ENCODE data around the gene HMCES.
A peak's percentile ranks its signal among the peaks of the same experiment; 100 is the strongest.
"Not testable (repeated sequence)": the region's sequence is repeated elsewhere in the genome, so short reads cannot be mapped to it uniquely, and the experiment has no call there.

HMCES gene

DNA sequence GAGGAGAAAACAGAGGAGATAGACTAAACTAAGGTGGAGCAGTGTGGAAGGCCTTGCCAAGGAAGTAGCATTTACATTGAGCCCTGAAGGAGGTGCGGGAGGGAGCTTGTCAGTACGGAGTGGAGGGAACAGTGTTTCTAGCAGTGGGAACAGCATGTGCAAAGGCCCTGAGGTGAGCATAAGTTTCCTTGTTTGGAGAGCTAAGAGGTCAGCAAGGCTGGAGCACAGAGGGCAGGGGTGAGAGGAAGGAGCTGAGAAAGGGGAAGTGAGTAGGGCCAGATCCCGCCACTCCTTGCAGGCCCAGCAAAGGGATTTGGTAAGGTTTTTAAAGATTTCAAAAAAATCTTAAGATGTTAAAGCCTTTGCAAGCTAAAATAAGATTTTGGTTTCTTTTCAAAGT, 70.1 kb downstream of the HMCES start:
- no peak overlapping the region for H3K4me3 ChIP-seq (ENCODE audit: low read depth, low read length)
- no peaks in the 10 kb centered on the region for H3K36me3 ChIP-seq
- H3K27ac ChIP-seq, result no peak overlapping the region
- no peaks in the 10 kb centered on the region for H3K9me3 ChIP-seq (ENCODE audit: severe bottlenecking)
- TF ChIP-seq, protein P1, sequence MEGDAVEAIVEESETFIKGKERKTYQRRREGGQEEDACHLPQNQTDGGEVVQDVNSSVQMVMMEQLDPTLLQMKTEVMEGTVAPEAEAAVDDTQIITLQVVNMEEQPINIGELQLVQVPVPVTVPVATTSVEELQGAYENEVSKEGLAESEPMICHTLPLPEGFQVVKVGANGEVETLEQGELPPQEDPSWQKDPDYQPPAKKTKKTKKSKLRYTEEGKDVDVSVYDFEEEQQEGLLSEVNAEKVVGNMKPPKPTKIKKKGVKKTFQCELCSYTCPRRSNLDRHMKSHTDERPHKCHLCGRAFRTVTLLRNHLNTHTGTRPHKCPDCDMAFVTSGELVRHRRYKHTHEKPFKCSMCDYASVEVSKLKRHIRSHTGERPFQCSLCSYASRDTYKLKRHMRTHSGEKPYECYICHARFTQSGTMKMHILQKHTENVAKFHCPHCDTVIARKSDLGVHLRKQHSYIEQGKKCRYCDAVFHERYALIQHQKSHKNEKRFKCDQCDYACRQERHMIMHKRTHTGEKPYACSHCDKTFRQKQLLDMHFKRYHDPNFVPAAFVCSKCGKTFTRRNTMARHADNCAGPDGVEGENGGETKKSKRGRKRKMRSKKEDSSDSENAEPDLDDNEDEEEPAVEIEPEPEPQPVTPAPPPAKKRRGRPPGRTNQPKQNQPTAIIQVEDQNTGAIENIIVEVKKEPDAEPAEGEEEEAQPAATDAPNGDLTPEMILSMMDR (IDR thresholded peaks at IDR 0.05; ENCODE audit: low read depth, low read length), result no peak
- DNase-seq, result no peak
- H3K27me3 ChIP-seq (ENCODE audit: insufficient read depth, low read depth, severe bottlenecking), result no peaks in the 10 kb centered on the region

DNA sequence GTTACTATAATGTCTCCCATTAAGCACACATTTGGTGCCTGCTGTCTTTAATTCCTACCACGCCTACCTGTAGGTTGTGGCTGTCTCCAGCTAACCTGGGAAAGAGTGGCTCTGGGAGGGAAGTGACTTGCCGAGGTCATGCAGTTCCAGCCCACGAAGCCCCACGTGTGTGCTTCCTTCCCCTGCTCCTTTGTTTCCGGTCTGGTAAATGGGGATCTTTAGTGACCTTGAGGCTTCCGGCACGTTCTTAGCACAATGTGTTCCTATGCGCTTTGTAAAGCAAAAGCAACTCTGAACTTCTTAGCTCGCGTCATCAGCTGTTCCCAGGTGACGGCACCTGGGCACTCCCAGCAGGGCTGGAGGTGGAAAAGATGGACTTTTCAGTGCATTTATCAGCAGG, 70.5 kb downstream of the HMCES start:
- not testable (repeated sequence) for H3K9me3 ChIP-seq (ENCODE audit: severe bottlenecking); H3K27ac ChIP-seq; H3K4me3 ChIP-seq (ENCODE audit: low read depth, low read length); H3K36me3 ChIP-seq; DNase-seq; H3K27me3 ChIP-seq (ENCODE audit: insufficient read depth, low read depth, severe bottlenecking)

DNA sequence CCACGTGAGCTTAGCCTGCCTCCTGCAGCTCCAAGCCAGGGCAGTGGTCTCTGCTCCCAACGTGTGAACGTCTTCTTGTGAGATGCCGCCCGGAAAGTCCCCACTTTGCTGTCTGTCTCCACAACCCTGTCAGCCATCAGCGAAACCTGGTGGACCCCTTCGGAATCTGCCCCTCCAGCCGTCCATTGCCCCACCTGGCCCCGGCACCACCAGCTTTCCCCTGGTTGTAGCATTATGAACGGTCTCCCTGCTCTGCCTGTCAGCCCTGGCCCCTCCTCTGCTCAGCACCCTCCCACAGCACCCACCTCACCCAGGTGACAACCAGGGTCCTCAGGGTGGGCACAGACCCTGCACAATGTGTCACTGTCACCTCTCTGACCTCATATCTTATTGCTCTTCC, 71.1 kb downstream of the HMCES start:
- no peak for DNase-seq
- H3K9me3 ChIP-seq (ENCODE audit: severe bottlenecking), result no peaks in the 10 kb centered on the region
- no peaks in the 10 kb centered on the region for H3K36me3 ChIP-seq
- TF ChIP-seq, protein P1 (IDR thresholded peaks at IDR 0.05; ENCODE audit: low read depth, low read length), result no peak
- no peak overlapping the region for H3K4me3 ChIP-seq (ENCODE audit: low read depth, low read length)
- H3K27ac ChIP-seq, result no peak overlapping the region
- no peaks in the 10 kb centered on the region for H3K27me3 ChIP-seq (ENCODE audit: insufficient read depth, low read depth, severe bottlenecking)

DNA sequence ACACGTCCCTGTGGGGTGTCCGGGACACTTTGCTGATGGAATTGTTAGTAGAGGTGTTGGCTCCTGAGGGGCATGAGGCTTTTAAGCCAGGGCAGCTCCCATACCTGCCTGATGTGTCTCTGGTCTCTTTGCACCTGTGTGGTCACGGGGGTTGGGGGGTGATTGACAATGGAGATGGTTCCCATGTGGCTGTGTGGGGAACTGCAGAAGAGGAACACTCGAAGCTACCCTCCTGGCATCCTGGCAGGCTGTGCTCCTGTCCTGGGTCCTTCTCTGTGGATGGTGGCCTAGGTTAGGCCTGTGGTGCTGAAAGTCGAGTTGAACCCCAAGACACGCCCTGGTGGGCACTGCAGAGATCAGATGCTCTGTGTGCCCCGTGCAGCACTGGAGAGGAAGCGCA, 73.4 kb downstream of the HMCES start:
- H3K36me3 ChIP-seq, result no peaks in the 10 kb centered on the region
- no peaks in the 10 kb centered on the region for H3K27me3 ChIP-seq (ENCODE audit: insufficient read depth, low read depth, severe bottlenecking)
- H3K27ac ChIP-seq, result no peak overlapping the region
- H3K4me3 ChIP-seq (ENCODE audit: low read depth, low read length), result no peak overlapping the region
- no peak for DNase-seq
- TF ChIP-seq, protein P1 (IDR thresholded peaks at IDR 0.05; ENCODE audit: low read depth, low read length), result peak; percentile 61
- no peaks in the 10 kb centered on the region for H3K9me3 ChIP-seq (ENCODE audit: severe bottlenecking)

DNA sequence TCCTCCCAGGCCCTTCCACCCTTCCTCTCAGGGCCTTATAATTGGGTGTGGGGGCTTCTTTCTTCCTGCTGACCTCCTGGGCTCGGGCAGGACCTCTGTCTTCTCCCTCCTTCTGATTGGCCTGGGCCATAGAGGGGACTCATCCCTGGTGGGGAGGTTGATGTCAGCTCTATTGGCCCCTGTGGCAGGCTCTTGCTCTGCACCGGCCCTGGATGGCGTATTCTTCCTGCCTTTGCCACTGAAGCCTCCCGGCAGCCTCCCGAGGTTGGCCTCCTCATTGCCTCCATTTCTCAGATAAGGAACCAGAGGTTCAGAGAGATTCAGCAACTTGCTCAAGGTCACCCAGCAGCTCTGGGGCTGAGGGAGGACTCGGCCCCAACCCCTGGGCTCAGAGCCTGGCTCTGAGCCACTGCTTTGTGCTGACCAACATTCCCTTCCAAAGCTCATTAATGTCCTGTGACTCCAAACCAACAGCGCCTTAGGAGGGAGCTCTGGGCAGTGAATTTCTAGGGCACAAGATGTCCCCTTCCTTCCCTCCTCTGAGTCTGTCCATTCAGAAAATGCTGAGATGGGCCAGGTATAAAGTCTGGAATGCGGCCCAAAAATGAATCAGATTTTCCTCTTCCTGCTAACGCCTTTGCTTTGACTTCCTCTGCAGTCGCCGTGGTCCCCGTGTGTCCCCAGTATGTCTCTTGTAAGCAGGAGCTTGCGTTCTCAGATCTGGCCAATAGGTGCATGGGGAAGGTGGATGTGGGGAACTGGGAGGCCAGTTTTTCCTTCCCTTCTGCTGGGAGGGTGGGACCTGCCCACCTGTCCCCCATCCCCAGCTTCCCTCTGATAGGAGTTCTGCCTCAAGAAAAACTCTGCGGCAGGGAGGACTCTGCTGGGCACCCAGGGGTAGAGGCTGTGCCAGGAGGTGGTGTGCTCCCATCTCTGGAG, 74.2 kb downstream of the HMCES start:
- Histone ChIP-seq H3K27me3 (ENCODE audit: insufficient read depth, low read depth, severe bottlenecking) (no peaks in the 10 kb centered on the region), H3K9me3 (ENCODE audit: severe bottlenecking) (no peaks in the 10 kb centered on the region), H3K36me3 (no peaks in the 10 kb centered on the region), H3K4me3 (ENCODE audit: low read depth, low read length) (no peak overlapping the region), H3K27ac (no peak overlapping the region)
- DNase-seq, result no peak
- TF ChIP-seq, protein P1 (IDR thresholded peaks at IDR 0.05; ENCODE audit: low read depth, low read length), result no peak

DNA sequence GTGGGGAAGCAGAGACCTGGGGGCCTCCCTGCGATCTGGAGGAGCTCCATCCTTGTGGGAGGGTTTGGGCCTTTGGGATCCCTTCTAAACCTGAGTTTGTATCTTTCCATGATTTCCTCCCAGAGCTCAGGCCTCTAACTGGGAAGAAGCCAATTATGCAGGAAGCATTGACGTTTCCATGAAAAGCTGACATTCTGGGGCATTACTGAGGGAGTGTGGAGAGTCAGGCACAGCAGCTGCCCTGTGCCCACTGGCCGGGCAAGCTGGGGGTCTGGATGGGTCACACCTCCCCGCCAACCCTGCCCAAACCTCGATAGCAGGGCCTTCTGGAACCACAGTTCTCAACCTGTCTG, 74.9 kb downstream of the HMCES start:
- TF ChIP-seq, protein P1 (IDR thresholded peaks at IDR 0.05; ENCODE audit: low read depth, low read length), result no peak
- H3K9me3 ChIP-seq (ENCODE audit: severe bottlenecking), result no peaks in the 10 kb centered on the region
- H3K27ac ChIP-seq, result no peak overlapping the region
- no peak overlapping the region for H3K4me3 ChIP-seq (ENCODE audit: low read depth, low read length)
- no peak for DNase-seq
- no peaks in the 10 kb centered on the region for H3K36me3 ChIP-seq
- no peaks in the 10 kb centered on the region for H3K27me3 ChIP-seq (ENCODE audit: insufficient read depth, low read depth, severe bottlenecking)
